Uterus (tissue), 4 donors: Measurements from ENCODE around the gene HSPA12B. TPM values are rescaled to one million over a fixed set of nuclear protein-coding genes. Genes with fewer than 3 reads are reported as not detected.

Source experiments
- DNase-seq, 2 donors: peaks; one replicate each; pipeline ENCODE4 v3.0.0-alpha.2; 2019 to 2020
- H3K27ac ChIP-seq, 2 donors: fragments of 200-600 bp; sonication (generic); 1 replicate in 1 of 2; 2 replicates in 1 of 2; pipeline ENCODE4 v1.5.1; 2016 to 2018
- H3K27me3 ChIP-seq, 2 donors: fragments of 200-600 bp; sonication (generic); one replicate each; pipeline ENCODE4 v1.5.1; 2018 to 2019; ENCODE audit warnings: control low read depth in 1 of 2
- H3K36me3 ChIP-seq, 2 donors: fragments of 200-600 bp; sonication (generic); one replicate each; pipeline ENCODE4 v1.5.1; 2019; ENCODE audit warnings: control low read depth in 1 of 2
- H3K4me1 ChIP-seq, 2 donors: fragments of 200-600 bp; sonication (generic); one replicate each; pipeline ENCODE4 v1.5.1; 2018 to 2019; ENCODE audit warnings: control low read depth in 1 of 2
- H3K4me3 ChIP-seq, 2 donors: fragments of 200-600 bp; sonication (generic); 1 replicate in 1 of 2; 2 replicates in 1 of 2; pipeline ENCODE4 v1.5.1; 2018 to 2019; ENCODE audit warnings: mild to moderate bottlenecking in 1 of 2
- H3K9me3 ChIP-seq, 2 donors: fragments of 200-600 bp; sonication (generic); one replicate each; pipeline ENCODE4 v1.5.1; 2019; ENCODE audit warnings: control low read depth in 1 of 2
- CTCF ChIP-seq, 4 experiments: fragments of 200-600 bp in 2 of 4; fragments of 450-650 bp in 2 of 4; sonication (generic) in 2 of 4; IDR thresholded peaks; one replicate each; pipeline ENCODE4 v1.5.1; 2016 to 2019; ENCODE audit warnings: antibody characterized with exemption in 4 of 4, mild to moderate bottlenecking in 2 of 4, moderate library complexity in 1 of 4
- POLR2A ChIP-seq, 2 donors: fragments of 450-650 bp; IDR thresholded peaks; one replicate each; pipeline ENCODE4 v1.6.1; 2016; ENCODE audit warnings: antibody characterized with exemption in 2 of 2, mild to moderate bottlenecking in 1 of 2, moderate library complexity in 1 of 2
- intact Hi-C: fragments of 100-400 bp; cut with DNase I; formaldehyde crosslinking; loops from one replicate; pipeline ENCODE4 v1.15.1; 2023; ENCODE audit warnings: low total_unique reads
- total RNA-seq, 4 donors: library from RNA; depleted of rRNA in 3 of 4; stranded (reverse); fragments of >200 nt in 3 of 4; gene quantifications; one replicate each; pipeline versions ENCODE4 v1.1.0 to v1.2.4, GENCODE V29; 2014 to 2023
- donor health status: DM: yes; HTN: yes; CAD: no.

The HSPA12B gene
- total RNA-seq, 4 donors from 2014 or later = 4.7 to 46.2 (median 27.6) TPM

- Histone ChIP-seq H3K4me3 (no peak overlapping the region), H3K9me3 (no peaks in the 10 kb centered on the region), H3K4me1 (no peaks in the 10 kb centered on the region), H3K27me3 (no peaks in the 10 kb centered on the region), H3K27ac (no peak overlapping the region), H3K36me3 (no peaks in the 10 kb centered on the region)
- no peak for DNase-seq
- intact Hi-C loops = no loop called here
- TF ChIP-seq CTCF (IDR thresholded peaks at IDR 0.05) = no peak
- no peak for TF ChIP-seq POLR2A (IDR thresholded peaks at IDR 0.05)
Observed at GRCh38 chr20:3706774-3707507, 25.5 kb upstream of the HSPA12B start.

GRCh38 chr20:3707508-3707899, 25.0 kb upstream of the HSPA12B start:
- no peaks in the 10 kb centered on the region for H3K27me3 ChIP-seq
- intact Hi-C loops = no loop called here
- H3K27ac ChIP-seq = no peak overlapping the region
- H3K4me3 ChIP-seq = no peak overlapping the region
- DNase-seq = no peak
- no peaks in the 10 kb centered on the region for H3K9me3 ChIP-seq
- H3K4me1 ChIP-seq = no peaks in the 10 kb centered on the region
- TF ChIP-seq POLR2A (IDR thresholded peaks at IDR 0.05) (no peak), CTCF (IDR thresholded peaks at IDR 0.05) (no peak)
- H3K36me3 ChIP-seq = no peaks in the 10 kb centered on the region

GRCh38 chr20:3710011-3710466, 22.4 kb upstream of the HSPA12B start:
- H3K27me3 ChIP-seq = no peaks in the 10 kb centered on the region
- intact Hi-C loops = loop anchor here (2.0 kb wide), 1 partner anchor 33 kb away; no protein-coding TSS in a partner anchor
- H3K9me3 ChIP-seq = no peaks in the 10 kb centered on the region
- DNase-seq = no peak
- H3K4me3 ChIP-seq = no peak overlapping the region
- no peak for TF ChIP-seq POLR2A (IDR thresholded peaks at IDR 0.05)
- no peak for TF ChIP-seq CTCF (IDR thresholded peaks at IDR 0.05)
- H3K36me3 ChIP-seq = no peaks in the 10 kb centered on the region
- H3K4me1 ChIP-seq = no peaks in the 10 kb centered on the region
- no peak overlapping the region for H3K27ac ChIP-seq

- Histone ChIP-seq H3K27me3 (no peaks in the 10 kb centered on the region), H3K36me3 (no peaks in the 10 kb centered on the region), H3K27ac (no peak overlapping the region), H3K4me1 (no peaks in the 10 kb centered on the region), H3K4me3 (no peak overlapping the region), H3K9me3 (no peaks in the 10 kb centered on the region)
- intact Hi-C loops = loop anchor here (2.0 kb wide), 1 partner anchor 34 kb away; no protein-coding TSS in a partner anchor
- peak; percentile 77 to 85 for DNase-seq
- TF ChIP-seq POLR2A (IDR thresholded peaks at IDR 0.05) = peak in 1 of 2 donors; percentile 36
- peak; percentile 96 to 99 (median 98) for TF ChIP-seq CTCF (IDR thresholded peaks at IDR 0.05)
Observed at GRCh38 chr20:3710703-3711483, 21.6 kb upstream of the HSPA12B start.

GRCh38 chr20:3711484-3711941, 21.0 kb upstream of the HSPA12B start:
- no peaks in the 10 kb centered on the region for H3K36me3 ChIP-seq
- intact Hi-C loops = loop anchor here (2.0 kb wide), 1 partner anchor 35 kb away; no protein-coding TSS in a partner anchor
- no peak for TF ChIP-seq CTCF (IDR thresholded peaks at IDR 0.05)
- no peak for TF ChIP-seq POLR2A (IDR thresholded peaks at IDR 0.05)
- no peak overlapping the region for H3K27ac ChIP-seq
- no peak for DNase-seq
- H3K27me3 ChIP-seq = no peaks in the 10 kb centered on the region
- no peaks in the 10 kb centered on the region for H3K4me1 ChIP-seq
- H3K9me3 ChIP-seq = no peaks in the 10 kb centered on the region
- H3K4me3 ChIP-seq = no peak overlapping the region
